Spleen (tissue), 11 donors: Measurements from ENCODE around the gene VTI1A. TPM values are rescaled to one million over a fixed set of nuclear protein-coding genes. Genes with fewer than 3 reads are reported as not detected.

Experiments
- DNase-seq: peaks from one replicate; pipeline ENCODE4 v3.0.0-alpha.2; 2020
- H3K27ac ChIP-seq, 8 donors: fragments of 200-600 bp; sonication (generic) in 7 of 8; 1 replicate in 4 of 8; 2 replicates in 4 of 8; pipeline versions ENCODE4 v1.5.0 to v1.8.0; 2016 to 2021; ENCODE audit warnings: inconsistent platforms in 4 of 8, mild to moderate bottlenecking in 4 of 8, moderate library complexity in 1 of 8
- H3K27me3 ChIP-seq, 7 donors: fragments of 200-600 bp; sonication (generic) in 6 of 7; replicated peaks in 1 of 7; 1 replicate in 4 of 7; 2 replicates in 3 of 7; pipeline versions ENCODE4 v1.5.0 to v1.8.0; 2016 to 2021; ENCODE audit warnings: inconsistent platforms in 3 of 7, mild to moderate bottlenecking in 1 of 7
- H3K36me3 ChIP-seq, 6 donors: fragments of 200-600 bp; sonication (generic) in 5 of 6; 1 replicate in 4 of 6; 2 replicates in 2 of 6; pipeline versions ENCODE4 v1.5.0 to v1.8.0; 2016 to 2021; ENCODE audit warnings: inconsistent platforms in 2 of 6
- H3K4me1 ChIP-seq, 6 donors: fragments of 200-600 bp; sonication (generic) in 5 of 6; 1 replicate in 3 of 6; 2 replicates in 3 of 6; pipeline versions ENCODE4 v1.5.0 to v1.8.0; 2016 to 2021; ENCODE audit warnings: inconsistent platforms in 3 of 6
- H3K4me3 ChIP-seq, 8 donors: fragments of 200-600 bp; sonication (generic) in 7 of 8; 1 replicate in 4 of 8; 2 replicates in 4 of 8; pipeline versions ENCODE4 v1.5.0 to v1.8.0; 2016 to 2021; ENCODE audit warnings: inconsistent platforms in 4 of 8, mild to moderate bottlenecking in 4 of 8, moderate library complexity in 2 of 8
- H3K9me3 ChIP-seq, 8 donors: fragments of 200-600 bp; sonication (generic) in 7 of 8; 1 replicate in 4 of 8; 2 replicates in 4 of 8; pipeline versions ENCODE4 v1.5.0 to v1.8.0; 2016 to 2021; ENCODE audit warnings: inconsistent platforms in 4 of 8
- POLR2A ChIP-seq, 3 donors: fragments of 450-650 bp; IDR thresholded peaks; one replicate each; pipeline ENCODE4 v1.5.1; 2017; ENCODE audit warnings: antibody characterized with exemption in 3 of 3, mild to moderate bottlenecking in 1 of 3
- POLR2AphosphoS5 ChIP-seq, 3 donors: sonication (generic); formaldehyde crosslinking; IDR thresholded peaks; one replicate each; pipeline ENCODE4 v1.5.1; 2017; ENCODE audit warnings: antibody characterized with exemption in 3 of 3
- WGBS, 5 donors: extraction: QIAGEN DNeasy Blood & Tissue Kit in 3 of 5; methylation state at CpG; one replicate each; pipeline versions ENCODE4 v1.1.5 to v1.1.7; 2013 to 2018; 5-methylcytosine and 5-hydroxymethylcytosine counted together
- intact Hi-C: fragments of 100-400 bp; cut with DNase I; formaldehyde crosslinking; loops from one replicate; pipeline ENCODE4 v1.15.0; 2023; ENCODE audit warnings: low total_unique reads
- polyA plus RNA-seq, 3 donors: library from polyadenylated mRNA; stranded (reverse); fragments of 200-250 nt; gene quantifications; one replicate each; pipeline ENCODE4 v1.2.1, GENCODE V29; 2013
- total RNA-seq, 7 donors: library from RNA; depleted of rRNA in 3 of 7; stranded (reverse); fragments of >200 nt in 3 of 7; fragmentation: NEBNext Ultra II Directional in 4 of 7; extraction: Animal tissue kit (Norgen Biotek cat#: 25700) in 4 of 7; gene quantifications; one replicate each; pipeline versions ENCODE4 v1.1.0 to v1.2.1, GENCODE V29; 2016 to 2021
- TF ChIP-seq, protein P1 (sequence below), 11 experiments: fragments of 200-600 bp in 7 of 11; fragments of 450-650 bp in 4 of 11; sonication (generic) in 4 of 11; IDR thresholded peaks in 8 of 11; conservative IDR thresholded peaks in 3 of 11; 1 replicate in 7 of 11; 2 replicates in 4 of 11; pipeline versions ENCODE4 v1.4.0 to v1.8.0; 2016 to 2021; ENCODE audit warnings: antibody characterized with exemption in 11 of 11, inconsistent platforms in 4 of 11, mild to moderate bottlenecking in 1 of 11
- donor health status: healthy with polysubstance abuse.
- donor health status: DM: no; HTN: no; CAD: no; lungs with moderate emphysema.
- donor health status: DM: no; HTN: no; CAD: no.
- donor health status: Bipolar disorder and iron deficiency.
- donor health status: healthy.
- donor health status: DM: no; HTN: no; CAD: no.
- donor health status: DM: yes; HTN: yes; CAD: no.

Gene VTI1A
- total and polyA plus RNA-seq, 10 donors = 7.8 to 129 (median 56.2) TPM

- 17 to 32% (median 28%) methylated on average over 4 of the region's 4 CpGs for WGBS, 5 donors
Observed at GRCh38 chr10:112689327-112690072, 242.5 kb downstream of the VTI1A start.

DNA sequence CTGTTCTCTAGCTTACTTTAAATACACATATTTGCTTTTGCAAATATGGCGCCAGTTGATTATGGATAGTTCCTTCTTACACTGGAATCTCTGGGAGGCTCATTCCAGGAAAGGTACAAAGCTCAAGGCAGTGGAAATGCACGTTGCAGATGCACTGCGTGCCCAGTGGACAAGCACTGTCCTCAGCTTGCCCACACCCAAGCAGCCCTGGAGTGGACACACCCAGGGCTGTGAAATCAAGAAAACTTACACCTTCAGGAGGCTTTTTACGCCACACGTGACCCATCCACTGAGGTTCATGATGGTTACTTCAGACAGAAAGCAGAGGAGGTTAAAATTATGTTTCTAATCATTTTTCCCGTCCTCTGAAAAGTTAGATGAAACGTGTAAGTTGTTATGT is 248.5 kb downstream of the VTI1A start:
- H3K4me1 ChIP-seq = no peaks in the 10 kb centered on the region
- intact Hi-C loops = no loop called here

More at GRCh38 chr10:112689327-112690072, 242.5 kb downstream of the VTI1A start:
- Histone ChIP-seq H3K4me3 (no peak overlapping the region), H3K4me1 (no peaks in the 10 kb centered on the region), H3K27ac (no peak overlapping the region), H3K9me3 (no peaks in the 10 kb centered on the region), H3K36me3 (peaks cover 0 to 27% (median 0%) of the 10 kb centered on the region in 6 donors), H3K27me3 (no peaks in the 10 kb centered on the region)
- DNase-seq = no peak
- intact Hi-C loops = no loop called here
- TF ChIP-seq, protein P1, sequence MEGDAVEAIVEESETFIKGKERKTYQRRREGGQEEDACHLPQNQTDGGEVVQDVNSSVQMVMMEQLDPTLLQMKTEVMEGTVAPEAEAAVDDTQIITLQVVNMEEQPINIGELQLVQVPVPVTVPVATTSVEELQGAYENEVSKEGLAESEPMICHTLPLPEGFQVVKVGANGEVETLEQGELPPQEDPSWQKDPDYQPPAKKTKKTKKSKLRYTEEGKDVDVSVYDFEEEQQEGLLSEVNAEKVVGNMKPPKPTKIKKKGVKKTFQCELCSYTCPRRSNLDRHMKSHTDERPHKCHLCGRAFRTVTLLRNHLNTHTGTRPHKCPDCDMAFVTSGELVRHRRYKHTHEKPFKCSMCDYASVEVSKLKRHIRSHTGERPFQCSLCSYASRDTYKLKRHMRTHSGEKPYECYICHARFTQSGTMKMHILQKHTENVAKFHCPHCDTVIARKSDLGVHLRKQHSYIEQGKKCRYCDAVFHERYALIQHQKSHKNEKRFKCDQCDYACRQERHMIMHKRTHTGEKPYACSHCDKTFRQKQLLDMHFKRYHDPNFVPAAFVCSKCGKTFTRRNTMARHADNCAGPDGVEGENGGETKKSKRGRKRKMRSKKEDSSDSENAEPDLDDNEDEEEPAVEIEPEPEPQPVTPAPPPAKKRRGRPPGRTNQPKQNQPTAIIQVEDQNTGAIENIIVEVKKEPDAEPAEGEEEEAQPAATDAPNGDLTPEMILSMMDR (IDR thresholded peaks at IDR 0.05 in 8 of 11, conservative IDR thresholded peaks at IDR 0.05 in 3 of 11) = peak in 5 of 11 experiments; percentile 22 to 44 (median 30)
- TF ChIP-seq POLR2AphosphoS5 (IDR thresholded peaks at IDR 0.05) = no peak

GRCh38 chr10:112696592-112696991 is 249.6 kb downstream of the VTI1A start:
- no peak overlapping the region for H3K4me3 ChIP-seq
- intact Hi-C loops = no loop called here
- peak overlapping the region in 1 of 8 donors; percentile 7 for H3K27ac ChIP-seq
- H3K9me3 ChIP-seq = no peaks in the 10 kb centered on the region
- WGBS, 5 donors = 51 to 61% (median 58%) methylated on average over 2 of the region's 2 CpGs
- no peaks in the 10 kb centered on the region for H3K27me3 ChIP-seq
- TF ChIP-seq, protein P1 (IDR thresholded peaks at IDR 0.05 in 8 of 11, conservative IDR thresholded peaks at IDR 0.05 in 3 of 11) = no peak
- no peak for TF ChIP-seq POLR2AphosphoS5 (IDR thresholded peaks at IDR 0.05)
- no peak for TF ChIP-seq POLR2A (IDR thresholded peaks at IDR 0.05)
- no peak for DNase-seq
- peaks cover 0 to 22% (median 0%) of the 10 kb centered on the region in 6 donors for H3K36me3 ChIP-seq
- no peaks in the 10 kb centered on the region for H3K4me1 ChIP-seq

More for the DNA sequence above, 248.5 kb downstream of the VTI1A start:
- Histone ChIP-seq H3K4me3 (no peak overlapping the region), H3K36me3 (peaks cover 0 to 23% (median 0%) of the 10 kb centered on the region in 6 donors), H3K9me3 (no peaks in the 10 kb centered on the region), H3K27ac (no peak overlapping the region), H3K27me3 (no peaks in the 10 kb centered on the region)
- TF ChIP-seq POLR2A (IDR thresholded peaks at IDR 0.05) (no peak), POLR2AphosphoS5 (IDR thresholded peaks at IDR 0.05) (no peak)
- TF ChIP-seq, protein P1 (IDR thresholded peaks at IDR 0.05 in 8 of 11, conservative IDR thresholded peaks at IDR 0.05 in 3 of 11) = no peak
- DNase-seq = no peak
- 93 to 98% (median 96%) methylated on average over 7 of the region's 7 CpGs for WGBS, 5 donors

DNA sequence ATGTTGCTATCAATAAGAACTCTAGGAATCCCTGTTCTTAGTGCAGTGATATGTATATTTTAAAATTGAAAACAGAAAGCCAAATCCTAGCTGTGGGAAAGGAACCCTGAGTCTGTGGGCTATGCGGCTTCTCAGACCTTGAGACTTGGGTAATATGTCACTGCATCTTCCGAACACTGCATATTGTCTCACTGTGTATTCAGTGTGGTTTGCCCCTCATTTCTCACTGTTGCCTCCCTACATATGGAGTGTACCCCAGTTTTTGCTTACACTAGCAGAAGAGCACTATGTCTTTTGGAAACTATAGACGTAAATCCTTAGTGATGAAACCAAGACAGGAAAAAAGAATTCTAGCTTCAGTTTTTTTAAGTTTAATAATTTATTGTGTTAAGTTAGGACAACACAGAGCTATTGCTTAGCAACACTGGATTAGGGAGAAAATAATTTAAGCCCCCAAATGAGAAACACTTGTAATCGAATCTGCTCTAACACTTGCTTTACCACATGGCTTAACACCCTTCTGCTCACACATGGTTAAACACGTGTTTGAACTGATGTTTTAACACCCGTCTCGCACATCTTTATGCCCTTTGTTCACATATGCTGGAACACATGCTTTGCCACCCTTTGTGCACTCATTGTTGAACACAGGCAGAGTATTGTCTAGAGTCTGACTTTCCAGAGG is 251.3 kb downstream of the VTI1A start:
- H3K4me3 ChIP-seq = no peak overlapping the region
- no peaks in the 10 kb centered on the region for H3K27me3 ChIP-seq
- H3K4me1 ChIP-seq = no peaks in the 10 kb centered on the region
- intact Hi-C loops = no loop called here
- peaks cover 0 to 11% (median 0%) of the 10 kb centered on the region in 6 donors for H3K36me3 ChIP-seq
- DNase-seq = no peak
- H3K27ac ChIP-seq = no peak overlapping the region
- TF ChIP-seq, protein P1 (IDR thresholded peaks at IDR 0.05 in 8 of 11, conservative IDR thresholded peaks at IDR 0.05 in 3 of 11) = no peak
- TF ChIP-seq POLR2AphosphoS5 (IDR thresholded peaks at IDR 0.05) = no peak
- no peak for TF ChIP-seq POLR2A (IDR thresholded peaks at IDR 0.05)
- WGBS, 5 donors = 87 to 96% (median 93%) methylated on average over 7 of the region's 7 CpGs
- H3K9me3 ChIP-seq = no peaks in the 10 kb centered on the region
